Liver (tissue), 9 donors: ENCODE results near the gene GALNT10. TPM values are rescaled to one million over a fixed set of nuclear protein-coding genes. Genes with fewer than 3 reads are reported as not detected.

Experiments
- DNase-seq: peaks from one replicate; pipeline ENCODE4 v3.0.0-alpha.2; 2017; ENCODE audit warnings: low spot score
- H3K27ac ChIP-seq, 2 donors: one replicate each; pipeline ENCODE4 v1.7.0; 2013; ENCODE audit warnings: inconsistent platforms in 2 of 2, low read length in 2 of 2, control low read depth in 1 of 2, low read depth in 1 of 2, mild to moderate bottlenecking in 1 of 2
- H3K27me3 ChIP-seq, 4 donors: one replicate each; pipeline versions ENCODE4 v1.6.1 to v1.7.0; 2013; ENCODE audit warnings: low read length in 3 of 4, inconsistent platforms in 1 of 4, mild to moderate bottlenecking in 1 of 4, moderate library complexity in 1 of 4; ENCODE audit not compliant: control insufficient read depth in 4 of 4, insufficient read depth in 4 of 4
- H3K36me3 ChIP-seq, 4 donors: one replicate each; pipeline versions ENCODE4 v1.6.1 to v1.7.0; 2013; ENCODE audit warnings: low read length in 3 of 4, mild to moderate bottlenecking in 3 of 4, low read depth in 1 of 4, moderate library complexity in 1 of 4; ENCODE audit not compliant: control insufficient read depth in 4 of 4, insufficient read depth in 3 of 4
- H3K4me1 ChIP-seq, 4 donors: one replicate each; pipeline versions ENCODE4 v1.6.1 to v1.7.0; 2013; ENCODE audit warnings: low read length in 3 of 4, mild to moderate bottlenecking in 3 of 4, moderate library complexity in 1 of 4; ENCODE audit not compliant: control insufficient read depth in 4 of 4, insufficient read depth in 4 of 4
- H3K4me3 ChIP-seq, 3 donors: one replicate each; pipeline versions ENCODE4 v1.6.1 to v1.7.0; 2013; ENCODE audit warnings: low read length in 3 of 3, control low read depth in 1 of 3, low read depth in 1 of 3, mild to moderate bottlenecking in 1 of 3
- H3K9ac ChIP-seq, 2 donors: one replicate each; pipeline ENCODE4 v1.7.0; 2013; ENCODE audit warnings: low read length in 2 of 2, mild to moderate bottlenecking in 2 of 2, moderate library complexity in 2 of 2, control low read depth in 1 of 2, low read depth in 1 of 2
- H3K9me3 ChIP-seq, 4 donors: one replicate each; pipeline versions ENCODE4 v1.6.1 to v1.7.0; 2013; ENCODE audit warnings: low read length in 3 of 4; ENCODE audit not compliant: control insufficient read depth in 4 of 4
- EGR1 ChIP-seq, 2 donors: IDR thresholded peaks; 2 replicates each; pipeline ENCODE4 v1.6.1; 2016 to 2018; ENCODE audit warnings: antibody characterized with exemption in 2 of 2, low read depth in 2 of 2
- FOXA1 ChIP-seq: IDR thresholded peaks from 2 replicates; pipeline ENCODE4 v1.6.1; 2016; ENCODE audit warnings: antibody characterized with exemption
- FOXA2 ChIP-seq: IDR thresholded peaks from 2 replicates; pipeline ENCODE4 v1.6.1; 2016; ENCODE audit warnings: antibody characterized with exemption
- GABPA ChIP-seq, 2 donors: IDR thresholded peaks in 1 of 2; conservative IDR thresholded peaks in 1 of 2; 2 replicates each; pipeline ENCODE4 v1.6.1; 2016; ENCODE audit warnings: antibody characterized with exemption in 2 of 2, mild to moderate bottlenecking in 1 of 2, moderate library complexity in 1 of 2
- HNF4A ChIP-seq, 2 donors: conservative IDR thresholded peaks; 2 replicates each; pipeline ENCODE4 v1.6.1; 2016; ENCODE audit warnings: antibody characterized with exemption in 2 of 2, mild to moderate bottlenecking in 2 of 2
- JUND ChIP-seq, 2 donors: IDR thresholded peaks; 2 replicates each; pipeline ENCODE4 v1.6.1; 2016; ENCODE audit warnings: antibody characterized with exemption in 2 of 2
- RAD21 ChIP-seq, 2 donors: IDR thresholded peaks; 2 replicates each; pipeline ENCODE4 v1.6.1; 2016; ENCODE audit warnings: antibody characterized with exemption in 2 of 2, mild to moderate bottlenecking in 2 of 2
- RXRA ChIP-seq, 2 donors: IDR thresholded peaks; 2 replicates each; pipeline ENCODE4 v1.6.1; 2017 to 2018; ENCODE audit warnings: antibody characterized with exemption in 2 of 2, mild to moderate bottlenecking in 1 of 2
- SP1 ChIP-seq: IDR thresholded peaks from 2 replicates; pipeline ENCODE4 v1.6.1; 2018; ENCODE audit warnings: antibody characterized with exemption, mild to moderate bottlenecking
- TAF1 ChIP-seq: conservative IDR thresholded peaks from 2 replicates; pipeline ENCODE4 v1.6.1; 2016; ENCODE audit warnings: antibody characterized with exemption, mild to moderate bottlenecking
- YY1 ChIP-seq: IDR thresholded peaks from 2 replicates; pipeline ENCODE4 v1.6.1; 2016; ENCODE audit warnings: antibody characterized with exemption, mild to moderate bottlenecking
- WGBS: extraction: QIAGEN DNeasy Blood & Tissue Kit; methylation state at CpG from one replicate; pipeline ENCODE4 v1.1.7; 2013; 5-methylcytosine and 5-hydroxymethylcytosine counted together
- polyA plus RNA-seq, 2 donors: library from polyadenylated mRNA; stranded (reverse) in 1 of 2; unstranded in 1 of 2; fragments of 200-250 nt in 1 of 2; fragments of >200 nt in 1 of 2; fragmentation: Nextera tagmentation in 1 of 2; extraction: Ambion mirVana in 1 of 2; gene quantifications; one replicate each; pipeline versions ENCODE4 v1.2.1 to v1.2.3, GENCODE V29; 2013 to 2015
- total RNA-seq, 2 donors: library from RNA; depleted of rRNA; stranded (reverse); fragments of >200 nt; gene quantifications; one replicate each; pipeline ENCODE4 v1.2.3, GENCODE V29; 2014
- TF ChIP-seq, protein P1 (sequence below): IDR thresholded peaks from 2 replicates; pipeline ENCODE4 v1.6.1; 2016; ENCODE audit warnings: antibody characterized with exemption
- TF ChIP-seq, protein P2 (sequence below): IDR thresholded peaks from 2 replicates; pipeline ENCODE4 v1.6.1; 2016; ENCODE audit warnings: antibody characterized with exemption, mild to moderate bottlenecking
- TF ChIP-seq, protein P3 (sequence below): fragments of 150-350 bp; IDR thresholded peaks from 2 replicates; pipeline ENCODE4 v1.5.1; 2017; ENCODE audit warnings: improper control_type of control experiment, low read depth, low read length; ENCODE audit not compliant: missing input control
- TF ChIP-seq, protein P4 (sequence below): IDR thresholded peaks from 2 replicates; pipeline ENCODE4 v1.6.1; 2016; ENCODE audit warnings: antibody characterized with exemption
- TF ChIP-seq, protein P5 (sequence below): IDR thresholded peaks from 2 replicates; pipeline ENCODE4 v1.6.1; 2016; ENCODE audit warnings: antibody characterized with exemption
- donor health status: healthy.
- donor health status: healthy.
- donor health status: healthy.
- donor health status: healthy.
- donor health status: healthy.

GALNT10 gene
- total and polyA plus RNA-seq, 4 donors = 1.1 to 17.8 (median 5.3) TPM

DNA sequence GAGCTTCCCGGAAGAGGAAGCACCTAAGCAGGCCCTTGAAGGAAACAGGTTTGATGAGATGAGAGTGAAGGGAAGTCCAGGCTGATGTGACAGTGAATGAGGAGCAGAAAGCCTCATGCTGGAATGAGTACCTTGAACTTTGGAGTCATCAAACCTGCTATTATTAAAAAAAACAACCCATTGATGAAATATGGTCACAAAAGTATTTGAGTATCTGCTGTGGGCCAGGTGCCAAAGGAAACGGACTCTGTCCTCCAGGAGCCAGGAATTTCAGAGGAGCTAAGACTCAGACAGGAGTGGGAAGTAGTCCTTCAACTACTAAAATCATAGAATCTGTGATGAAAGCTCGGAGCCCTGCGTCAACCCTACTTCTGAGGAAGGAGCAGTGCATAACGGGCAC lies 275.6 kb downstream of the GALNT10 start:
- H3K4me1 ChIP-seq = no peaks in the 10 kb centered on the region
- no peaks in the 10 kb centered on the region for H3K36me3 ChIP-seq
- H3K9me3 ChIP-seq = no peaks in the 10 kb centered on the region
- H3K9ac ChIP-seq = no peak overlapping the region
- 65% methylated on average over 5 of the region's 5 CpGs for WGBS
- no peak overlapping the region for H3K4me3 ChIP-seq
- peaks cover 0 to 6% (median 1%) of the 10 kb centered on the region in 4 donors for H3K27me3 ChIP-seq
- DNase-seq = no peak
- no peak overlapping the region for H3K27ac ChIP-seq
- TF ChIP-seq HNF4A (conservative IDR thresholded peaks at IDR 0.05) (no peak), EGR1 (IDR thresholded peaks at IDR 0.05; ENCODE audit: low read depth in 2 of 2) (no peak), TAF1 (no peak), RXRA (IDR thresholded peaks at IDR 0.05) (no peak), GABPA (IDR thresholded peaks at IDR 0.05 in 1 of 2, conservative IDR thresholded peaks at IDR 0.05 in 1 of 2) (no peak), FOXA1 (no peak), JUND (IDR thresholded peaks at IDR 0.05) (no peak), RAD21 (IDR thresholded peaks at IDR 0.05) (no peak)
- TF ChIP-seq, protein P1, sequence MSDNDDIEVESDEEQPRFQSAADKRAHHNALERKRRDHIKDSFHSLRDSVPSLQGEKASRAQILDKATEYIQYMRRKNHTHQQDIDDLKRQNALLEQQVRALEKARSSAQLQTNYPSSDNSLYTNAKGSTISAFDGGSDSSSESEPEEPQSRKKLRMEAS = no peak
- TF ChIP-seq, protein P2, sequence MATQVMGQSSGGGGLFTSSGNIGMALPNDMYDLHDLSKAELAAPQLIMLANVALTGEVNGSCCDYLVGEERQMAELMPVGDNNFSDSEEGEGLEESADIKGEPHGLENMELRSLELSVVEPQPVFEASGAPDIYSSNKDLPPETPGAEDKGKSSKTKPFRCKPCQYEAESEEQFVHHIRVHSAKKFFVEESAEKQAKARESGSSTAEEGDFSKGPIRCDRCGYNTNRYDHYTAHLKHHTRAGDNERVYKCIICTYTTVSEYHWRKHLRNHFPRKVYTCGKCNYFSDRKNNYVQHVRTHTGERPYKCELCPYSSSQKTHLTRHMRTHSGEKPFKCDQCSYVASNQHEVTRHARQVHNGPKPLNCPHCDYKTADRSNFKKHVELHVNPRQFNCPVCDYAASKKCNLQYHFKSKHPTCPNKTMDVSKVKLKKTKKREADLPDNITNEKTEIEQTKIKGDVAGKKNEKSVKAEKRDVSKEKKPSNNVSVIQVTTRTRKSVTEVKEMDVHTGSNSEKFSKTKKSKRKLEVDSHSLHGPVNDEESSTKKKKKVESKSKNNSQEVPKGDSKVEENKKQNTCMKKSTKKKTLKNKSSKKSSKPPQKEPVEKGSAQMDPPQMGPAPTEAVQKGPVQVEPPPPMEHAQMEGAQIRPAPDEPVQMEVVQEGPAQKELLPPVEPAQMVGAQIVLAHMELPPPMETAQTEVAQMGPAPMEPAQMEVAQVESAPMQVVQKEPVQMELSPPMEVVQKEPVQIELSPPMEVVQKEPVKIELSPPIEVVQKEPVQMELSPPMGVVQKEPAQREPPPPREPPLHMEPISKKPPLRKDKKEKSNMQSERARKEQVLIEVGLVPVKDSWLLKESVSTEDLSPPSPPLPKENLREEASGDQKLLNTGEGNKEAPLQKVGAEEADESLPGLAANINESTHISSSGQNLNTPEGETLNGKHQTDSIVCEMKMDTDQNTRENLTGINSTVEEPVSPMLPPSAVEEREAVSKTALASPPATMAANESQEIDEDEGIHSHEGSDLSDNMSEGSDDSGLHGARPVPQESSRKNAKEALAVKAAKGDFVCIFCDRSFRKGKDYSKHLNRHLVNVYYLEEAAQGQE = no peak
- TF ChIP-seq, protein P3, sequence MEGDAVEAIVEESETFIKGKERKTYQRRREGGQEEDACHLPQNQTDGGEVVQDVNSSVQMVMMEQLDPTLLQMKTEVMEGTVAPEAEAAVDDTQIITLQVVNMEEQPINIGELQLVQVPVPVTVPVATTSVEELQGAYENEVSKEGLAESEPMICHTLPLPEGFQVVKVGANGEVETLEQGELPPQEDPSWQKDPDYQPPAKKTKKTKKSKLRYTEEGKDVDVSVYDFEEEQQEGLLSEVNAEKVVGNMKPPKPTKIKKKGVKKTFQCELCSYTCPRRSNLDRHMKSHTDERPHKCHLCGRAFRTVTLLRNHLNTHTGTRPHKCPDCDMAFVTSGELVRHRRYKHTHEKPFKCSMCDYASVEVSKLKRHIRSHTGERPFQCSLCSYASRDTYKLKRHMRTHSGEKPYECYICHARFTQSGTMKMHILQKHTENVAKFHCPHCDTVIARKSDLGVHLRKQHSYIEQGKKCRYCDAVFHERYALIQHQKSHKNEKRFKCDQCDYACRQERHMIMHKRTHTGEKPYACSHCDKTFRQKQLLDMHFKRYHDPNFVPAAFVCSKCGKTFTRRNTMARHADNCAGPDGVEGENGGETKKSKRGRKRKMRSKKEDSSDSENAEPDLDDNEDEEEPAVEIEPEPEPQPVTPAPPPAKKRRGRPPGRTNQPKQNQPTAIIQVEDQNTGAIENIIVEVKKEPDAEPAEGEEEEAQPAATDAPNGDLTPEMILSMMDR = no peak
- TF ChIP-seq, protein P4, sequence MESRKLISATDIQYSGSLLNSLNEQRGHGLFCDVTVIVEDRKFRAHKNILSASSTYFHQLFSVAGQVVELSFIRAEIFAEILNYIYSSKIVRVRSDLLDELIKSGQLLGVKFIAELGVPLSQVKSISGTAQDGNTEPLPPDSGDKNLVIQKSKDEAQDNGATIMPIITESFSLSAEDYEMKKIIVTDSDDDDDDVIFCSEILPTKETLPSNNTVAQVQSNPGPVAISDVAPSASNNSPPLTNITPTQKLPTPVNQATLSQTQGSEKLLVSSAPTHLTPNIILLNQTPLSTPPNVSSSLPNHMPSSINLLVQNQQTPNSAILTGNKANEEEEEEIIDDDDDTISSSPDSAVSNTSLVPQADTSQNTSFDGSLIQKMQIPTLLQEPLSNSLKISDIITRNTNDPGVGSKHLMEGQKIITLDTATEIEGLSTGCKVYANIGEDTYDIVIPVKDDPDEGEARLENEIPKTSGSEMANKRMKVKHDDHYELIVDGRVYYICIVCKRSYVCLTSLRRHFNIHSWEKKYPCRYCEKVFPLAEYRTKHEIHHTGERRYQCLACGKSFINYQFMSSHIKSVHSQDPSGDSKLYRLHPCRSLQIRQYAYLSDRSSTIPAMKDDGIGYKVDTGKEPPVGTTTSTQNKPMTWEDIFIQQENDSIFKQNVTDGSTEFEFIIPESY = no peak
- TF ChIP-seq, protein P5, sequence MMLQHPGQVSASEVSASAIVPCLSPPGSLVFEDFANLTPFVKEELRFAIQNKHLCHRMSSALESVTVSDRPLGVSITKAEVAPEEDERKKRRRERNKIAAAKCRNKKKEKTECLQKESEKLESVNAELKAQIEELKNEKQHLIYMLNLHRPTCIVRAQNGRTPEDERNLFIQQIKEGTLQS = no peak

DNA sequence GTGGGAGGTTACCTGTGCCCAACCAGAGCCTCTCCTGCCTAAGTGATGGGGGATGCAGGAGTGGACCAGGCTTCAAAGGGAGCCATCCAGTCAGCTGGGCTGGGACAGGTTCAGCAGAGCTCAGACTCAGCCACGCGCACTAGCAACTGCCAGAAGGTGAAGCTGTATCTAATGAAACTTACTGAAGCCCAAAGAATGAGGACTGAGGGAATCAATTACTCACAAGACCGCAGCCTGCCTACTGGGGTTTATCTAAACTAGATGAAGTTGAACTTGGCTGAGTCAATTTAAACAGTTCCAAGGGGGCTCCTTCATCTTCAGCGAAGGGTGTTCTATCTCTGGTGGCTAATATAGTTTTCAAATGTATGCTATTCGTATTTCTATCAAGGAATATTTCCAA lies 276.1 kb downstream of the GALNT10 start:
- Histone ChIP-seq H3K27me3 (peaks cover 0 to 11% (median 2%) of the 10 kb centered on the region in 4 donors), H3K9me3 (no peaks in the 10 kb centered on the region), H3K4me3 (no peak overlapping the region), H3K27ac (no peak overlapping the region), H3K4me1 (no peaks in the 10 kb centered on the region), H3K36me3 (no peaks in the 10 kb centered on the region), H3K9ac (no peak overlapping the region)
- no peak for DNase-seq
- WGBS = 86% methylated on average over 5 of the region's 5 CpGs
- no peak for TF ChIP-seq EGR1 (IDR thresholded peaks at IDR 0.05; ENCODE audit: low read depth in 2 of 2)
- no peak for TF ChIP-seq TAF1
- no peak for TF ChIP-seq FOXA2
- no peak for TF ChIP-seq YY1
- no peak for TF ChIP-seq SP1
- TF ChIP-seq HNF4A (conservative IDR thresholded peaks at IDR 0.05) = no peak
- TF ChIP-seq, protein P5 = no peak
- TF ChIP-seq, protein P4 = no peak
- no peak for TF ChIP-seq JUND (IDR thresholded peaks at IDR 0.05)
- no peak for TF ChIP-seq FOXA1
- TF ChIP-seq, protein P2 = no peak
- TF ChIP-seq, protein P1 = no peak
- TF ChIP-seq GABPA (IDR thresholded peaks at IDR 0.05 in 1 of 2, conservative IDR thresholded peaks at IDR 0.05 in 1 of 2) = no peak
- no peak for TF ChIP-seq RXRA (IDR thresholded peaks at IDR 0.05)
